ENCODE measurements around the gene ALDH9A1. TPM values are rescaled to one million over a fixed set of nuclear protein-coding genes. Genes with fewer than 3 reads are reported as not detected.

ALDH9A1 gene
- total RNA-seq, 1 donor from 2014 or later, result 46.8 TPM

GRCh38 chr1:165637427-165637826, 60.9 kb downstream of the ALDH9A1 start:
- Histone ChIP-seq H3K27me3 (ENCODE audit: control insufficient read depth, insufficient read depth, low read length) (no peaks in the 10 kb centered on the region), H3K36me3 (ENCODE audit: control insufficient read depth, insufficient read depth, low read length) (no peaks in the 10 kb centered on the region), H3K4me3 (ENCODE audit: low read depth, low read length) (no peak overlapping the region)
- TF ChIP-seq, protein P1, sequence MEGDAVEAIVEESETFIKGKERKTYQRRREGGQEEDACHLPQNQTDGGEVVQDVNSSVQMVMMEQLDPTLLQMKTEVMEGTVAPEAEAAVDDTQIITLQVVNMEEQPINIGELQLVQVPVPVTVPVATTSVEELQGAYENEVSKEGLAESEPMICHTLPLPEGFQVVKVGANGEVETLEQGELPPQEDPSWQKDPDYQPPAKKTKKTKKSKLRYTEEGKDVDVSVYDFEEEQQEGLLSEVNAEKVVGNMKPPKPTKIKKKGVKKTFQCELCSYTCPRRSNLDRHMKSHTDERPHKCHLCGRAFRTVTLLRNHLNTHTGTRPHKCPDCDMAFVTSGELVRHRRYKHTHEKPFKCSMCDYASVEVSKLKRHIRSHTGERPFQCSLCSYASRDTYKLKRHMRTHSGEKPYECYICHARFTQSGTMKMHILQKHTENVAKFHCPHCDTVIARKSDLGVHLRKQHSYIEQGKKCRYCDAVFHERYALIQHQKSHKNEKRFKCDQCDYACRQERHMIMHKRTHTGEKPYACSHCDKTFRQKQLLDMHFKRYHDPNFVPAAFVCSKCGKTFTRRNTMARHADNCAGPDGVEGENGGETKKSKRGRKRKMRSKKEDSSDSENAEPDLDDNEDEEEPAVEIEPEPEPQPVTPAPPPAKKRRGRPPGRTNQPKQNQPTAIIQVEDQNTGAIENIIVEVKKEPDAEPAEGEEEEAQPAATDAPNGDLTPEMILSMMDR (IDR thresholded peaks at IDR 0.05; ENCODE audit: insufficient read depth, low read length, poor library complexity, severe bottlenecking), result no peak
- no peak for DNase-seq (ENCODE audit: low read depth)

GRCh38 chr1:165635823-165636222, 62.5 kb downstream of the ALDH9A1 start:
- TF ChIP-seq, protein P1 (IDR thresholded peaks at IDR 0.05; ENCODE audit: insufficient read depth, low read length, poor library complexity, severe bottlenecking), result no peak
- Histone ChIP-seq H3K36me3 (ENCODE audit: control insufficient read depth, insufficient read depth, low read length) (no peaks in the 10 kb centered on the region), H3K27me3 (ENCODE audit: control insufficient read depth, insufficient read depth, low read length) (no peaks in the 10 kb centered on the region), H3K4me3 (ENCODE audit: low read depth, low read length) (no peak overlapping the region)
- DNase-seq (ENCODE audit: low read depth), result no peak

GRCh38 chr1:165635329-165635728, 63.0 kb downstream of the ALDH9A1 start:
- no peak for DNase-seq (ENCODE audit: low read depth)

DNA sequence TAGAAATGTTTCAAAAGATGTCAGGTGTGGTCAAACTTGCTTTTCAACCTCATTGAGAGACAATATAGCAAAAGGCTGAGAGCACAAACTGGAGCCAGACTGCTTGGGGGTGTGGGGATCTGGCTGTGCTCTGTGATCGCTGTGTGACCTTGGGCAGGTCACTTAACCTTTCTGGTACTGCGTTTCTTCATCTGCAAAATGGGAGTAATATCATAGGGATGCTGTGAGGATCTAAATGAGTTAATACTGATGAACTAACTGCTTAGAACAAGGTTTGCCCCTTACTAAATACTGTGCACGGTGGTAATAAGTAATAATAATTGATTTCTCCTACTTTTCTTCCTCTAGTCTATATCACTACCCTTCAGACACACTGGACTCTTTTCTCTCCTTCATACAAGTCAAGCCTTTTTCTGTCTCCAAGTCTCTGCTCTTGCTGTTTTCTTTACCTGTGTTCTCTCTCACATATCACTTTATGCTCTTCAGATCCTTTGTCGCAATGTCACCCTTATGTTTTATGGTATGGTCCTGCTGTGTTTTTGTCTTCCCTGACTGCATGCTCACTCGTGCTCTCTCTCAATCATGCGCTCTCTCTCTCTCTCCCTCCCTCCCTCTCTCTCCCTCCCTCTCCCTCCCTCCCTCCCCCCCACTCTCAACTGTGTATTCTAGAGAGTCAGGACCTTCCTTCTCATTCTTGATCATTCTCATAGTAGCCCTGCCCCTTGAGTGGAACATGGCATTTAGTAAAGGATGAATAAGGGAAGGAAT, 64.0 kb downstream of the ALDH9A1 start:
- Histone ChIP-seq H3K27me3 (ENCODE audit: control insufficient read depth, insufficient read depth, low read length) (no peaks in the 10 kb centered on the region), H3K36me3 (ENCODE audit: control insufficient read depth, insufficient read depth, low read length) (no peaks in the 10 kb centered on the region), H3K4me3 (ENCODE audit: low read depth, low read length) (no peak overlapping the region)
- DNase-seq (ENCODE audit: low read depth), result no peak
- TF ChIP-seq, protein P1 (IDR thresholded peaks at IDR 0.05; ENCODE audit: insufficient read depth, low read length, poor library complexity, severe bottlenecking), result no peak

More at GRCh38 chr1:165635329-165635728, 63.0 kb downstream of the ALDH9A1 start:
- no peaks in the 10 kb centered on the region for H3K27me3 ChIP-seq (ENCODE audit: control insufficient read depth, insufficient read depth, low read length)
- H3K4me3 ChIP-seq (ENCODE audit: low read depth, low read length), result no peak overlapping the region
- TF ChIP-seq, protein P1 (IDR thresholded peaks at IDR 0.05; ENCODE audit: insufficient read depth, low read length, poor library complexity, severe bottlenecking), result no peak
- H3K36me3 ChIP-seq (ENCODE audit: control insufficient read depth, insufficient read depth, low read length), result no peaks in the 10 kb centered on the region

DNA sequence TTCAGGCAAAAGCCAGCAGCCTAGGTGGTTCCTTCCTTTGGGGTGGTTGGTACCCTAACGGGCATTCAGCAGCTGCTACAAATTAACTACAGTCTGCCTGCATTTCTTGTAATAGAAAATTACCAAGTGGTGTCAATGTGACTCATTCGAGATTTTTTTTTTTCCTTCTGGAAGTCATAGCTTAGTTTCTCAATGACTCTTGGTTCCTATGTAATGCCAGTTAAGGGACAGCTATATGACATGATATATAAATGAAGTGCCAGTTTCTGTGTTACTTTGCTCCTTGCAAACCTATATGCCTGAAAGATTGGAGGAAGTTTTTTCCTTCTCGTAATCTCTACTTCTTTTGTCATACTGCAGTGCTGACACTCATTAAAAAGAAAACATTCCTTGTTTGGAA, 64.7 kb downstream of the ALDH9A1 start:
- Histone ChIP-seq H3K27me3 (ENCODE audit: control insufficient read depth, insufficient read depth, low read length) (no peaks in the 10 kb centered on the region), H3K4me3 (ENCODE audit: low read depth, low read length) (no peak overlapping the region)
- no peak for DNase-seq (ENCODE audit: low read depth)

More for the DNA sequence above, 64.7 kb downstream of the ALDH9A1 start:
- no peaks in the 10 kb centered on the region for H3K36me3 ChIP-seq (ENCODE audit: control insufficient read depth, insufficient read depth, low read length)
- TF ChIP-seq, protein P1 (IDR thresholded peaks at IDR 0.05; ENCODE audit: insufficient read depth, low read length, poor library complexity, severe bottlenecking), result no peak
